ENCODE data around the gene RPP25L.

The RPP25L gene

DNA sequence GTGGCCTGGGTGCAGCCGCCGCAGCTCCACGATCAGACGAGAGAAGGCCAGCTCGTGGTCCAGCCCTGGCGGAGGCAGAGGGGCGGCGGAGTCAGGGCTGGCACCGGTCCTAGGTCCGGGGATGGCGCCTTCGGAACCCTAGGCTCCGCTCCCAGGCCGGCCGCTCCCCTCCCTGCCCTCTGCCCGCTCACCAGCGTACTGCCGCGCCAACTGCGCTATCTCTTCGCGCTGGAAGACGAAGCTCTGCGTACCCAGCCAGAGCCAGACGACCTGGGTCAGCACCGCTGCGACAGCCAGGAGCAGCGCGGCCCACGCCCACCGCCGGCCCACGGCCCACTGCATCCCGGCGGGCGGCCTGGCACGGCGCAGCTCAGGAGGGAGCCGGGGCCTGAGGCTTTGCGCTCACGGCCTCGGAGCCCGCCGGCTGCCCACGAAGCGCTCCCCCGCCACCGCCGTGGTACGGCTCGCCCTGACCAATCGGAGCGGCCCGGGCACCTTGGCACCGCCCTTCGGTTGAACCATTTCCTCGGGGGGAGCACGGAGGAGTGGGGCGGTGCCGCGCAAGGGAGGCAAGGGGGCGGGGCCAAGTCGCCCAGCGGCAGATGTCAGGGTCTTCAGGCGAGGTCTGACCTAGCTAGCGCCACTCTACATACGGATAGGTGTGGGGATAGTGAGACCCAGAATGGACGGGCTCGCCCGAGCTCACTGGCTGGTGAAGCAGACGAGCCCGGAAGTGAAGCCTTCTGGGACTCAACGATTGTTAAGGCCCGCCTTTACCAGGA, 25.6 kb upstream of the RPP25L start, which contains the start of gene SIGMAR1:
TSS of gene SIGMAR1 (minus strand) at position 432 of the 782 bp plus-strand sequence. CDS start at position 342, 90 bp downstream.
- peak; percentile 95 for DNase-seq (ENCODE audit: low spot score)

DNA sequence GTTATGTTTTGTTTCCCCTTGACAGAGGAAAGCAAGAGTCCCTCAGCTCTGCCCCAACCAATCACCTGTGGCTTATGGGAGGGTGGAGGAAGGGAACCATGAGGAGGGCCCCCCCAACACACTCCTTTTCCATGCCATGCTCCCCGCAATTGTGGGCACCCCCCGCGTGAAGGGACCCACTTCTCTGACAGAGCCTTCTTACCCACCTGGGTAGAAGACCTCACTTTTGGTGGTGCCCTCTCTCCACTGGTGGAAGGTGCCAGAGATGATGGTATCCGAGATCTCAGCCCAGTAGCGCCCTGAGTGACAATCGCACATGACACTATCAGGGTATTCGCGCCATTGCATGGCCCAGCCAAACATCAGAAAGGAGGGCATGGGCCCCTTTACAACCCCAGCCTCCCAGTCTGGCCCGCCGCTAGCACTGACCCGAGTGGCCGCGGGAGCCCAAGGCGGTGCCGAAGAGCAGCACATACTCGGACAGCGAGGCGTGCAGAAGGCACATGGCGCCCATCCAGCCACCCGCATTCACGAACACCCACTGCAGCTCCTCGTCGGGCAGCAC, 25.0 kb upstream of the RPP25L start:
- DNase-seq (ENCODE audit: low spot score): no peak

DNA sequence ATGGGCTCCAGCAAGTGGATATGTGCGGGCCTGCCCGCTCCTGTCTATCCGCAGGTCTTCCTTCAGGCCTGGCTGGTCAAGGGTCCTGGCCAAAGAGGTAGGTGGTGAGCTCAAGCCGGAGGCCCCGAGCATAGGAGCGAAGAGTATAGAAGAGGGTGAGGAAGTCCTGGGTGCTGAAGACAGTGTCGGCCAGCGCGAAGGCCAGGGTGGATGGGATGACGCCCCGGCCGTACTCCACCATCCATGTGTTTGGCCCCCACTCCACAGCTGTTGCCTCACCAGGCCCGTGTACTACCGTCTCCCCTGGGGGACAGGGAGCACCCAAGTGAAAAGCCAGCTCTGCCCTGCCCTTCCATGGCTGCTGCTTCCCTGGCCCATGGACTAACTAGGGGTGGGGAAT, 23.7 kb upstream of the RPP25L start:
- no peak for DNase-seq (ENCODE audit: low spot score)

DNA sequence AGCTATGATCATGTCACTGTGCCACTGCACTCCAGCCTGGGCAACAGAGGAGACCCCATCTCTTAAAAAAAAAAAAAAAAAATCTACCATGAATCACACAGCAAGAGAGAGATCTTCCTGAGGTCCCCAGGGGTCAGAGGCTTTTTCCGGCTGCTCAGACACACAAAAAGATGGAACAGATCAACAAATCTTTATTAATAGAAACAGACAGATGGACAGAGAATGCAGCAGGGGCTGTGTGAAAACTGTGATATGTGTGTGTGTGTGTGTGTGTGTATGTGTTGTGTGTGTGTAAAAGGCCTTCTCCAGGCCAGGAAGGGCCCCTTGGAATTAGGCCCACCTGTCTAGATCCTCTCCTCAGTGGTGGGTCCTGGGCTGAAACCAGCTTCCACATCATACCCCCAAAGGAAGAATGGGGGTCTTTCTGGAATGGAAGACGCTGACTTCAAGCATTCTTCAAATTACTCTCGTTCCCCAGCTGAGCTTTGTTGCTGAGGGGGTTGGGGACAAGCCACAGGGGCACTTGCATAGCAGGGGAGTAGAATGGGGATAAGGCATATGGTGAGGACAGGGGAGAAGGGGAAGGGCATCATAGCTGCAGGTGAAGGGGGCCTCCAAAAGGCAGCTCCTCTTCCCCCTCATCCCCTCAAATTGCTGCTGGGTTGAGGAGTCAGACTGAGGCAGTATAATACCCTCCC, 22.8 kb upstream of the RPP25L start:
- no peak for DNase-seq (ENCODE audit: low spot score)

DNA sequence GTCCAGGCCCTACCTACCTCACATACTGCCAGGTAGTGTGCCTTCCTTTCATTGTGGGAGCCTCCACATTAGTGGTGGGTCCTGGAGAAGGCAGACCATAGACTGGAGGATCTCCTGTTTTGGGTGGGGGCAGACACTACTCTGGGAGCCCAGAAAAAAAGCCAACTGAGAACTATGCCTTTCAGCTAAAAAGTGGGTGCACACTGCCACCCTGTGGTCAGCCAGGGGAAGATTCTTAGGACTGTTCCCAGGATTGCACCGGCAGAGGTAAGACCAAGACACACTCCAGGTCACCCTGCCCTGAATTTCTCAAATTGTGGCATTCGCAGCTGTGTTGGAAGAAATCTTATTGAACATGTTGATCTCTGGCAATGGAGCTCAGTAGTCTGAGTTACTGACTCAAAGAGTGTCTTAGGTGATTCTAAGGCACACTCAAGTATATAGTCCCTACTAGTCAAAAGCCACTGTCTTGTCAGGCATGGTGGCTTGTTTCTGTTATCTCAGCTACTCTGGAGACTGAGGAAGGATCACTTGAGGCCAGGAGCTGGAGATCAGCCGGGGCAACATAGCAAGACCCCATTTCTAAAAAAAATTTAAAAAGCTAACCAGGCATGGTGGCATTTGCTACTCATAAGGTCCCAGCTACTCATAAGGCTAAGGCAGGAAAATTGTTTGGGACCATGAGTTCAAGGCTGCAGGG, 22.1 kb upstream of the RPP25L start:
- DNase-seq (ENCODE audit: low spot score): peak; percentile 85

DNA sequence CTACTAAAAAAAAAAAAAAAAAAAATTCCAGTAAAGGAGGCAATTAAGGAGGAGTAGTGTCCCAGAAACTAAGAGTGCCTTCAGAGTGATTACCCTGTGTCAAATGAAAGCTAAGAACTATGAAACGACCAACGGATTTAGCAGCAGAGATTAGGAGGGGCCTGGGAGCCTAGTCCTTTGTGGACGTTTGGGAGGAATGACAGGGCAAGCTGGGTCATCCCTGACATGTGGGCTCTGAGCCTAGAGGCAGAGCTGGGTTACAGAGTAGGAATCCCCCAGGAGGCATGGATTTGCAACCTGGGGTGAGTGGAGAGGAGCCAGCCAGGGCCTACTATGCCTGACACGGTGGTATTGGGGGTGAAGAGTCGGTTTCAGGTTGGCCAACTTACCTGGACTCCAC, 21.3 kb upstream of the RPP25L start:
- DNase-seq (ENCODE audit: low spot score): no peak

DNA sequence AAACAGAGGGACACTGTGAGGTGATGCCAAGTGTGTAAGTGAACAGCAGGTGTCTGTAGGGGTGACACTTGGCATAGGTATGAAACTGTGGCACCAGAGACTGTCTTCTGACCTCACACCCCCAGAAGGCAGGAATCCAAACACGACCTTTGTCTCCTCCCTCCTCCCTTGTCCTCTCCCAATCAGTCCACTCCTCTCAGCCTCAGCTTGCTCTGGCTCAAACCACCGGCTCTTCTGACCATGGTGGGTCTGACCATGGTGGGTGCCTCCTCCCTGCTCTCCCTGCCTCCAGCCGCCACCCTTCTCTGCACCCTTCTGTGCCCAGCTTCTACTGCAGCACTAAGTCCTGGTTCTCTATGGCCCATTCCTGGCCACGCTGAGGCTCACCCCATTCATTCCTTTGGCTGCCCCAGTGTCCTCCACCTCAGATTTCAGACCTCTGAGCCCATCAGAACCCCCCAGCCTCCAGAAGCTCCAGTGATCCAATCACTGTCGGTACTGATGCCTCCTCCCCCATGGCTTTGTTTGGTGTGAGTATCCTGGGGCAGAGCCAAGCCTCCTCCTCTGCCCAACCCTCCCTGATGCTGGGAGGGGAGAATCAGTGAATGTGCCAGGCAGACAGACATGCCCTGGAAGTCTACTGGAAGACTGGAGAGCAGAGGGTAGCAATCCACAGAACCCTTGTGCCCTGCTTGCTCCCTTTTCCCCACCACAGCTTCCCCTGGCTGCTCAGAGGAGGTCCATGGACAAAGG, 18.7 kb upstream of the RPP25L start:
- DNase-seq (ENCODE audit: low spot score): no peak

DNA sequence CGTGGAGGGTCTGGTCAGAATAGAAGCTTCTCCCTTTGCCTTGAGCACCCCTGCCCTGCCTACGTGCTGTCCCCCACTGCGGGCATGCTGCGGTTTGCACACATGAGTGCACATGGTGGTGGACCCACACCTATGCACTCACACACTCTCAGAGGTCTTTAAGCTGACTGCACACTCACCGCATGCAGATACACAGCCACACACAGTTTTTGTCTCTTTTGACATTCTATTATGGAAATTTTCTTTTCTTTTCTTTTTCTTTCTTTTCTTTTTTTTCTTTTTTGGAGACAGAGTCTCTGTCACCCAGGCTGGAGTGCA, 17.6 kb upstream of the RPP25L start:
- DNase-seq (ENCODE audit: low spot score): no peak

DNA sequence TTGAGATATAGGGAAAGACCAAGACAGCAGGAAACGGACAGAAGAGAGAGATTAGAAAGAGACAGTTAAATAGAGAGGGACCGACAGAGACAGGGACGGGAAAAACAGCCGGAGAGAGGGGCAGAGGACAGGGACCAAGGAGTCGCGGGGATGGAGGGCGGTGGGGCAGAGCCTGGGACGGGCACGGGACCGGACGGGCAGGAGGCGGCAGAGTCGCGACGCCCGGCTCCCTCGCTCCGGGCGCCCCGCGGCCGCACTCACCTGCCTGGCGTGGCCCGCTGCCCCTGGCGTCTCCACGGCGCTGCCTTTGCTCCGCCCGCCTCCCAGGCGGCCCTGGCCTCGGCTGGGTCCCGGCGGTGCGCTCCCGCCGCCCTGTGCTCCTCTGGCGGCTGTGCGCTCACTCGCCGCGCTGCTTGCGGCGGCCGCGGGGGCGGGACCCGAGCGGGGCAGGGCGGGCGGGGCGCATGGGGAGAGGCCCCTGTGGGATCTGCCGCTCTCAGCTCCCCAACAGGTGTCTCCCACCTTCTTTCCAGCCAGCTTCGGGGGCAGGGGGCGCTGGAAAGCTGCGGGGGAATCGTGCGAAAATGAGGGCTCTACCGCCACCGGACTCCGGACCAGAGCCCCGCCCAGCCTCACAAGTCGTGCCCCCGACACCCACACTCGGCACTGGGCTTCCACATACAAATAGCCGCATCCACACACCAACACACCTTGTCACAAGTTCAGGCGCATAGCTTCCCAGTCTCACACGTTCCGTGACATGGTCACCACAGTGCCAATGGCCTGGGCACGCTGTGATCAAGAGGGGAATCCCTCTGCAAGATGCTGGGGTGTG, 17.0 kb upstream of the RPP25L start, which contains the start of gene ARID3C:
TSS of gene ARID3C (minus strand) at position 411 of the 835 bp plus-strand sequence. CDS start 1,052 bp downstream, outside the sequence.
- DNase-seq (ENCODE audit: low spot score): peak; percentile 74

DNA sequence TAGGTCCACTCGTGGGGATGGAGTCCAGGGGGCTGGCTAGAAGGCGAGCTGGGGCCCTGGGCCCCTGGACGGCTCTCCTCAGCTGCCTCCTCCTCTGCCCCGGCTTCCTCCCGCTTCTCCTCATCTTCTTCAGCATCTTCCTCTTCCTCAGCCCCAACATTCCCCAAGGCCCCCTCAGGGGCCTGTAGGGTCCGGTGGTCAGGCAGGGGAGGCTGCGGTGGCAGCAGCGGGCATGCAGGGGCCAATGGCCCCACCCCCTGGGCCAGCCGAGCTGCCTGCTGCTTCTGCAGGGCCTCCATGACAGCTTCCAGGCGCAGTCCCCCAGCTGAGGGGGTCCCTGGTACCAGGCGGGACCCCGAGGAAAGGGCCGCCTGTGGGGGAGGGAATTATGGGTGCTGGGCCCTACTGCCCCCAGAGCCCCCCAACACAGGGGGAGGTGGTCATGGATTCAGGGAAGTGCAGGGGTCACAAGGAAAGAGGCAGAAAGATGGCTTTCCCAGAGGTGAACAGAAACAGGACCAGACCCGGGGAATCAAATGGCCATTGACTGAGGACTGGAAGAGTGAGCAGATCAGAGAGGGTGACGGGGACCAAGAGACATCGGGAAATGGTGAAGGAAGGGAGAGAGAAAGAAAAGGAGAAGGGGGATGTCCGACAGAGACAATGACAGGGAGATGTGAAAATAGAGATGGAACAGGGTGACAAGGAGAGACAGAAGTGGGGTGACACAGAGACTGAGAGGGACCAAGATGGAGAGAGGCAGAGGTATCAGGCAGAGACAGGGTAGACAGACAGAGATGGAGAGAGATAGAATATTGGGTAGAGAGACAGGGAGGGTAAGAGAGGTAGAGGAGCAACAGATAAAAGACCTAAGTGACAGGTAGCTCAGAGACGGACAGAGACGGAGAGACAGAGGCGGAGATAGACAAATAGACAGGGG, 16.1 kb upstream of the RPP25L start:
- DNase-seq (ENCODE audit: low spot score): no peak

DNA sequence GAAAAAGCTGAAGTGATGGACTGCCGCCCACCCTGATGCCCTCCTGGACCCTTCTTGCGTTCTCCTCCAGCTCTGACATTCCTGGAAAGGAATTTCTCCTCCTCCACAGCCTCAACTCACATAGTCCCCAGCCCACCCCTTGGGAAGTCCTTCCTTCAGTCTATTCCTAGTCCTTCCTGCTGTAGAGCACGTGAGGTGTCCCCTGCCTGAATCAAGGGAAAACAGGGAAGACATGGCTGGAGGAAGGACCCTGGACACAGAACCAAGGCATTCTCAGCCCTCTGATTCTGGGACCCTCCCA, 13.2 kb upstream of the RPP25L start:
- no peak for DNase-seq (ENCODE audit: low spot score)

DNA sequence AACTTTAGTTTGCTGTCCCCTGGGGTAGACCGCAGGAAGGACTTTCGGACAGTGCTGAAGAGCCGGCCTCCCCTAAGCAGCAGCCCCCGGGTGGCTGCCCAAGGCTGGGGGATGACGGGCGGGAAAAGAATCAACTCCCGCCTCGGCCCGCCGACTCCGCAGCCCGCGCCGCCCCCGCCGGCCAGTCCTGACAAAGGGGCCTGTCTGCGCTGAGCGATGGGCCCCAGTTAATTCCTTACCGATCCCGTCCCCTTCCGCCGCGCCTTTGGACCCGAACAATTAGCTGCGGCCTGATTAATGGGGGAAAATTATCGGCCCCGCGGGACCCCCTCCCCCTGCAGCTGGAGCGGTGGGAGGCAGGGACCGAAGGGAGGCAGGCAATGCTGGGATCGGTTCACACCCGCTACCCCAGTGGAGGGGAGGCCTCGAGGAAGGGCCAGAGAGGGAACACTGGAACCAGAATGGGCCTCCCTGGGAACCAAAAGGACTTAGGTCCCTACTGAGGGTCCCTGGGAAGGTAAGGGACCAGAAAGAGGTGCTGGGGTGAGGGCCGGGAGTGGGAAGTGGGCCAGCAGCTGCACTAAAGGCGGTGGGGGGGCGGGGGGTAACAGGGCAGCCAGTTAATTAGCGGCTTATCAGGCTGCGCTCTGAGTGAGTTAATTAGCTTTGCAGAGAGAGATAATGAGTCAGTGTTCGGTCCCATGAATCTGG, 12.7 kb upstream of the RPP25L start:
- peak; percentile 39 for DNase-seq (ENCODE audit: low spot score)

DNA sequence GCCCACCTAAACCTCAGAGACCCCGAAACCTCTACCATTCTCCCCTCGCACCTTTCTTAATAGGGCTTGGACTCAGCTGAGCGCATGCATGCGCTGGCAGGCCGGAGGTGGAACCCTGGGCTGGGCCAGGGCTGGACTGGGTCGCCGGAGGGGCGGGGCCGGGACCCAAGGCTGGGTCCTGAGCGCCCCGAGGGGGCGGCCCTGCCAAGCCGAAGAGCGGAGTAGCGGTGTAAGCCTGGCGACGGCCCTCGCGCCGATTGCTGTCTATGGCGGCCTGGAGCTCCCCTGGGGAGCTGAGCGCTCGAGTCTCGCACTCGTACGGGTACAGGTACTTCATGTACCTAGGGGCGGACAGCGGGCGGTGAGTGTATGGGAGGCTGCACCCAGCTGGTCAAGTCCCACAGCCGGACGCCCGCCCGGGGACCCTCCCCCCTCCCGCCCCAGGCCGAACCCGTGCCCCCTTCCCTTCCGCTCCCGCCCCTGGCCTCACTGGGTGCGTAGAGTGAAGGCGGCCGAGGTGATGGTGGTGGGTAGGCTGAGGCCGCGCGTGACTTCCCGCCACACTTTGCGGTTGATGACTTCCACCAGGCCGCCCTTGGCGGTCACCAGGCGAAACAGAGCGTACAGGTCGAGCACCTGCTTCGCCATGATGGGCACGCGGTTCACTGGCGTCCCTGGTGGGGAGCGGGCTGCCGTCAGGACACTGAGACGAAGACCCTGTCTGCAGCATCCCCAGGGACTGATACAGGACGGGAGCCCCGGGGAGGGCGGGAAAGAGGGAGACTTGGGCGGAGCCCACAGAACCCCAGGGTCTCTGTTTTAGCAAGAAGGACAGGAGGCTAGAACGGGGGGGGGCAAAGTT, 11.7 kb upstream of the RPP25L start:
- no peak for DNase-seq (ENCODE audit: low spot score)

DNA sequence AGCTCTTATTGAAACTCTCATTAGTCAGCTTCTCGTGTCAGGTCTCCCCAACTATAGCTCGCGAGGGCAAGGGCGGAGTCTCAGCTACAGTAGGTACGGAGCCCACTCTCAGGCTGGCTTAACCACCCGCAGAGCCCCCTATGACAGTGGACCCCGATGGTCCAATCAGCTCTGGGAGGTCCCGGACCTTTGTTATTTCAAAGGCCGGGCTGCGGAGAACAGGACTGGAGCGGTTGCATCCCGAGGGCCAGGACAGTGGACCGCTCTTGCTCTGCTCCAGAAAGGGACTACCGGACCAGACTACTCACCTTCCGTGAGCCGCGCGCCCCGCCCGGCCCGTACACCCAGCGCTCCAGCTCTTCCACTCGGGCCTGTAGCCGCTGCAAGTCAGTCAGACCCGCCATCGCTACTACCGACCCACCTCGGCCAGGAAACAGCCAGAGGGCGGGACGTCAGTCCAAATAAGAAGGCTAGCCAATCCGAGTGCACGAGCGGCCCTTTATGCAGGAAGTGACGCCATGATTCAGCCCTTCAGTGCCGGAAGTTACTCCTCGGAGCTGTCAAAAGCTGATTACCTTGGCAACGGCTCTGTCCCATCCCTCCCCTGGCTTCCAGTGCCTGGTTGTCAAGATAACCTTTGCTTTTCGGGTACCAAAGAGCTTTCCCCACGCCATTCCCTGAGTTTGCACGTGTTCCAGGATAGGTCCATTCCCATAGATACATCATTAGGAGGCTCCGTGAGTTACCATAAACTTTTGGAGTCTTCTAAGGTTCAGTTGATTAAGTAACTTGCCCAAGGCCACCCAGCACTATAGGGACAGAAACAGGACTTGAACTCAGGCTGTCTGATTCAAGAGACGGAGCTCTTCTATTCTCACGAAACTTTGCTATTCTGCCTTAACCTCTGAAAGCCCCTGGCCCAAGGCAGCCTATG, 8.4 kb upstream of the RPP25L start, which contains the start of gene DCTN3:
TSS of gene DCTN3 (minus strand) at position 435 of the 934 bp plus-strand sequence. CDS start at position 404, 31 bp downstream.
- DNase-seq (ENCODE audit: low spot score): peak; percentile 94

DNA sequence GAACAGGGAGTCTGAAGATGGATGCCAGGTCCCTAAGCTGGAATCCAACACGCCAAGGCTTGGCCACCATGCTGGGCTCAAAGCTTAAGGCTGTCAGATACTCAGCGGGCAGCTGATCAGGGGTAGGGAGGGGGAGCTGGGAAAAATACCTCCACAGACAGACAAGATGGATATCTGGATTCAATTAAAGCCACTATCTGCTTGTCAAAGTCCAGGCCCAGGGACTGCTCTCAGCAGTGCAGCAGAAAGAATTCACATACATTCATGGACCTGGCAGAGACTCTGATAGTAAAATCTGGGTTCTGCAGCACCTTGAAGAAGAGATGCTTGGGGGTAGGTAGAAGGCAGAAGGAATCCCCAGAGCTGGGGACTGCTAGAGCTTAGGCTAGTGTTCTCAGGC, 3.2 kb upstream of the RPP25L start:
- DNase-seq (ENCODE audit: low spot score): no peak

DNA sequence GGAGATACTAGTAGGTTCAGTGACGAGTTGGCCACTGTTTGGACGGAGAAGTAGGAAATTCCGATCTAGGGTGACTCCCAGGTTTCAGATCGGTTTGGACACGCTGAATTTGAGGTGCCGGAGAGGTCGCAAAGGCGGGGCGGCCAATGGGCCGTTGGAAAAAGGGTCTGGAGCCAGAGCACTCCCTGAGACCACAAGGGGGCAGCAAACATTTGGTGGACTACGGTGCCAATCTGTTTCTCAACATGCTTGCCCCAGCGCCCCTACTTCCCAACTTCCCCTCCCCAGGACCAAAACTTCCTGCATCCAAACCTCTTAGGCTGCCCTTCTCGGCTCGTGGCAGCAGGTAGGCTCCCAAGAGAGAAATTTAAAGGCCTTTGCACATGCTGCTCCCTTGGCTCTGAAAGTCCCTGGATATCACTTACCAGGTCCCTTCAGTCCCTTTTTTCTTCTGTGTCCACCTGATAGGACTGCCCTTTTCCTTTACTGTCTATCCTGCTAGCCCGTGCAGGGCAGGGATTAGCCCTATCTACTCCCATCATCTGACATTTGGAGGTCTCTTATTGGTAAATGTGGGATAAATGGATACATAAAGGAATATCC, 992 bp upstream of the RPP25L start:
- peak; percentile 83 for DNase-seq (ENCODE audit: low spot score)

Data from iPS-NIHi11 (cell line).